Left lung (tissue), 10 donors: ENCODE data around the gene TMC2. TPM values are rescaled to one million over a fixed set of nuclear protein-coding genes. Genes with fewer than 3 reads are reported as not detected.

ENCODE experiments used
- ATAC-seq: fragments of 200-7000 bp; cut with Tn5 transposase; one replicate; pipeline ENCODE4 v1.9.1; 2020; ENCODE audit warnings: moderate library complexity
- DNase-seq, 4 donors: peaks; one replicate each; pipeline ENCODE4 v3.0.0-alpha.2; 2013 to 2020
- H3K27ac ChIP-seq, 2 donors: fragments of 200-600 bp; sonication (generic) in 1 of 2; one replicate each; pipeline versions ENCODE4 v1.5.0 to v1.8.0; 2020 to 2021
- H3K27me3 ChIP-seq, 2 donors: fragments of 200-600 bp; sonication (generic) in 1 of 2; one replicate each; pipeline versions ENCODE4 v1.5.0 to v1.8.0; 2020 to 2021
- H3K36me3 ChIP-seq, 2 donors: fragments of 200-600 bp; sonication (generic) in 1 of 2; one replicate each; pipeline versions ENCODE4 v1.5.0 to v1.8.0; 2020 to 2021
- H3K4me1 ChIP-seq, 2 donors: fragments of 200-600 bp; one replicate each; pipeline ENCODE4 v1.8.0; 2021
- H3K4me3 ChIP-seq, 2 donors: fragments of 200-600 bp; sonication (generic) in 1 of 2; one replicate each; pipeline versions ENCODE4 v1.5.0 to v1.8.0; 2020 to 2021; ENCODE audit warnings: mild to moderate bottlenecking in 1 of 2
- H3K9me3 ChIP-seq, 2 donors: fragments of 200-600 bp; sonication (generic) in 1 of 2; one replicate each; pipeline versions ENCODE4 v1.5.0 to v1.8.0; 2020 to 2021
- CTCF ChIP-seq, 2 donors: fragments of 200-600 bp; sonication (generic) in 1 of 2; IDR thresholded peaks; one replicate each; pipeline versions ENCODE4 v1.5.0 to v1.8.0; 2021; ENCODE audit warnings: antibody characterized with exemption in 2 of 2
- intact Hi-C, 2 donors: fragments of 100-400 bp; cut with DNase I; formaldehyde crosslinking; loops; one replicate each; pipeline versions ENCODE4 v1.11.2 to v1.14.2; 2022
- polyA plus RNA-seq, 6 donors: library from polyadenylated mRNA; unstranded; fragments of 120-200 nt; gene quantifications; one replicate each; pipeline ENCODE4 v1.2.1, GENCODE V29; 2013; ENCODE audit not compliant: insufficient read length in 6 of 6
- total RNA-seq, 2 donors: library from RNA; stranded (reverse); fragmentation: NEBNext Ultra II Directional; extraction: Animal tissue kit (Norgen Biotek cat#: 25700); gene quantifications; one replicate each; pipeline ENCODE4 v1.2.1, GENCODE V29; 2021
- donor health status: DM: no; HTN: yes; CAD: no.
- donor health status: DM: no; HTN: no; CAD: no.

TMC2 gene
- total and polyA plus RNA-seq, 8 donors, result 0.10 to 0.37 (median 0.21) TPM; not detected in 1

GRCh38 chr20:2602046-2602735, 65.8 kb downstream of the TMC2 start:
- TF ChIP-seq CTCF (IDR thresholded peaks at IDR 0.05), result no peak
- intact Hi-C loops, result no loop called here
- Histone ChIP-seq H3K4me3 (no peak overlapping the region), H3K4me1 (no peaks in the 10 kb centered on the region), H3K36me3 (no peaks in the 10 kb centered on the region), H3K9me3 (peaks cover 0 to 22% of the 10 kb centered on the region in 2 donors), H3K27me3 (peaks cover 0 to 11% of the 10 kb centered on the region in 2 donors), H3K27ac (no peak overlapping the region)
- ATAC-seq, result no peak
- peak in 1 of 4 donors; percentile 9 for DNase-seq

DNA sequence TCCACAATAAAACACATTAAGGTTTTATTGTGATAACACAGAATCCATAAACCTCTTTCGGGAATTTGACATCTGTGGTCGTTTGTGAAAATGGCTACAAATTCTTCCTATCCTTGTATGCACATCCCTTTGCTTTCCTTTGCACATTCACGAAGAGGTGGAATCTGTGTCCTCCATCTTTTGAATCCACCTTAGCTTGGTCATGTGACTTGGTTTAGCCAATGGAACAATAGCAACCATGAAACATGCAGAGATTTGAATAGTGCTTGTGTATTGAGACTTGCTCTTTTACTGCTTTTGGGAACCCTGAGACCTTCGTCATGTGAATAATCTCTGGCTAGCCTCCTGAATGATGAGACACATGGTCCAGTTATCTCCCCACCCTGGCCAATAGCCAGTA, 66.4 kb downstream of the TMC2 start:
- Histone ChIP-seq H3K4me3 (no peak overlapping the region), H3K27ac (no peak overlapping the region), H3K36me3 (no peaks in the 10 kb centered on the region), H3K27me3 (peaks cover 0 to 11% of the 10 kb centered on the region in 2 donors), H3K4me1 (no peaks in the 10 kb centered on the region), H3K9me3 (peaks cover 0 to 27% of the 10 kb centered on the region in 2 donors)
- ATAC-seq (no peak), DNase-seq (no peak)
- intact Hi-C loops, result no loop called here
- TF ChIP-seq CTCF (IDR thresholded peaks at IDR 0.05), result no peak

DNA sequence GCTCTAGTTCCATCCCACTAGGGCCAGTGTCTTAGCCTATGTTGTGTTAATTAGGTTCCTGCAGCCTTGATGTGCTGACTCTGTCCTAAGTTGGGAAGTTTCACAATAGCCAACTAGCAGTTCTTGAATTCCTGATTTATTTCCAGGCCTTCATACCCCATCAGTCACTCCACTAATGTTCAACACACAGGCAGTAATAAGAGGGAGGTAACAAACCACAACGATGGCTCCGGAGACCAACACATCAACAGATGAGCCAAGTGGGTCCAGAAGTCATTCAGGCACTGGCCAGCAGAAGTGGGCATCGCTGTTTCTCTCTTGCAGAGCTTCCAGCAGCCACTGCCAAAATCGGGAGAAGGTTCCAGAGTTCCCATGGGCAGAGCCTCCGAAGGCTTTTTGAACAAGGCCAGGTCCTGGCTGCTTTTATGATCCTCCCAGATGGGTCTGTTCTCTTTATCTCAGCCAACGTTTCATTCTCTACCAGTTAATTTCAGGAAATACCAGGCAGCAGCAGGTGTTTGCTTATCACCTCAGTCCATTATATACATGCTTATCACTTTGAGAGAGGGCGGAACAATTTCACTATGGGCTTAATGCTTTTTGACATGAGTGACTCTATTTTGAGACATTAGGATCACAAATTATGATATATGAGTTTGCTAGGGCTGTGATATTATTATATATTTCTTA, 67.6 kb downstream of the TMC2 start:
- Histone ChIP-seq H3K9me3 (peaks cover 0 to 30% of the 10 kb centered on the region in 2 donors), H3K27me3 (peaks cover 0 to 5% of the 10 kb centered on the region in 2 donors), H3K36me3 (no peaks in the 10 kb centered on the region), H3K4me1 (no peaks in the 10 kb centered on the region), H3K27ac (no peak overlapping the region), H3K4me3 (no peak overlapping the region)
- ATAC-seq (no peak), DNase-seq (no peak)
- TF ChIP-seq CTCF (IDR thresholded peaks at IDR 0.05), result no peak
- intact Hi-C loops, result no loop called here

DNA sequence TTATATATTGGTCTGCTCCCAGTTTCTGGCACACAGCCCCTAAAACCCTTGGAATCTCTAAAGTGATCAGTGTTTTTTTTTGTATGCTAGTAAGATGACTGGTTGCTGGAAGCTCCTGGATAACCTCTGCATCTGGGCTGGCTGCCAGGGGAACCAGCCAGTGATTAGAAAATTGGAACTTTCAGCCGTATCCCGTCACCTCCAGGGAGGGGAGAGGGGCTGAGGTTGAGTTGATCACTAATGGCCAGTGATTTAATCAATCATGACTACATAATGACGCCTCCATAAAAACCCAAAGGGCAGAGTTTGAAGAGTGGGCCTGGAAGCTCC, 68.1 kb downstream of the TMC2 start:
- no peak for TF ChIP-seq CTCF (IDR thresholded peaks at IDR 0.05)

GRCh38 chr20:2606507-2607006, 70.2 kb downstream of the TMC2 start:
- Histone ChIP-seq H3K4me3 (no peak overlapping the region), H3K27ac (no peak overlapping the region), H3K36me3 (no peaks in the 10 kb centered on the region), H3K9me3 (peaks cover 0 to 30% of the 10 kb centered on the region in 2 donors), H3K4me1 (no peaks in the 10 kb centered on the region), H3K27me3 (peaks cover 0 to 15% of the 10 kb centered on the region in 2 donors)
- TF ChIP-seq CTCF (IDR thresholded peaks at IDR 0.05), result no peak
- ATAC-seq (no peak), DNase-seq (no peak)
- intact Hi-C loops, result no loop called here

More for the DNA sequence above, 68.1 kb downstream of the TMC2 start:
- no peak for DNase-seq
- Histone ChIP-seq H3K27ac (no peak overlapping the region), H3K9me3 (peaks cover 0 to 30% of the 10 kb centered on the region in 2 donors), H3K4me3 (no peak overlapping the region), H3K4me1 (no peaks in the 10 kb centered on the region), H3K27me3 (peaks cover 0 to 5% of the 10 kb centered on the region in 2 donors), H3K36me3 (no peaks in the 10 kb centered on the region)
- intact Hi-C loops, result no loop called here
- no peak for ATAC-seq
